GM15510 (cell line): ENCODE data around the gene TMEM260.

ENCODE experiments used
- POLR2A ChIP-seq: IDR thresholded peaks from 3 replicates; pipeline ENCODE4 v1.6.1; 2011; ENCODE audit warnings: borderline replicate concordance; ENCODE audit not compliant: insufficient read length; ENCODE audit errors: extremely low read depth

The TMEM260 gene

DNA sequence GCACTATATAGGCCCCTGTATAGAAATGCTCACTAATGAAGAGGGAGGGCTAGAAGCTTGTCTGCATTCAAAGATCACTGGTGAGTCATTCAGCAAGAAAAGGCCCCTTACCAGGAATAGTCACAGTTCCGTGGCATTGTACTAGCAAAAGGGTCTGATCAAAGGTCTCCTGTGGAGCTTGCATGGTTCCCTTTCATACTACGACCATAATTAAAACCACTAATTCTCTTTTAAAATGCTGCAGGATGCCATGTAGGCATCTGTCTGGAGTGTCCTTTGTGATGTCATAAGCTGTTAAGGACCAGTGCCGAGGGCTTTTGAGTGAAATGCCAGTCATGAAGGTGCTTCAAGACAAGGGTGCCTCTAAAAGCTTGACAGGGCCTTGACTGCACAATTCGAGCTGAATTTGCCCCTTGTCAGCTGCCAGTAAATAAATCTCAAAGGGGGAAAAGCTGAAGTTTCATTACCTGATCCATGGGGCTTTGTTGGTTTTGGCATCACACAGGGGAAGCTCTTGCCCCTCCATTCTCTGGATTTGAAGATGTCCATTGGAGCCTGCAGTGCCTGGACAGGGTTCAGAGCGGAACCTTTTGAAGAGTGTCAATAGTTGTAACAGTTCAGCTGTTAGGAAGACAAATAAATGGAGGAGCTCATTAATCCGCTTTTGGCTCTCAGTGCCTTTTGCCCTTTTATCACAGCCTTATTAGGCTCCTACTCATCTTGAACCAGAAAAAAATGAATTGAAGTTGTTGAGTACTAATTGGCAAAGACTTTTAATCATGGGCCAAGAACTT, 69.1 kb downstream of the TMEM260 start:
- no peak for TF ChIP-seq POLR2A

DNA sequence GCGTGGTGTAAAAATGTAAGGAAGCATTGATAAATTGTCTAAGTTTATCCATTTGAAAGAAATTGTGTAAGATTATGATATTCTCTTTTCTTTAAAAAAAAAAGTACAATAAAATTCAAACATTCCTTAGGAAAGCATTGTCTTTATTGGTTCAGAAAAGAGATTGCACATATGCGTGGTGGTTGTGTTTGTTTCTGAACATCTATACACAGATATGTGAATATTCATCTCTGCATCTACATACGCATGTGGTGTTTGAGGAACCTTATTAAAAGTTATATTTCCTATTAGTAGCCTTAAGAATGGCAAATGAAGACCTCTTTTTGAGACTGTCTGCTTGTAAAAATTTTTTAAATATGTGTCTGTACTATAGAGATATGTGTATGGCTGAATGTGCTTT, 69.8 kb downstream of the TMEM260 start:
- no peak for TF ChIP-seq POLR2A

DNA sequence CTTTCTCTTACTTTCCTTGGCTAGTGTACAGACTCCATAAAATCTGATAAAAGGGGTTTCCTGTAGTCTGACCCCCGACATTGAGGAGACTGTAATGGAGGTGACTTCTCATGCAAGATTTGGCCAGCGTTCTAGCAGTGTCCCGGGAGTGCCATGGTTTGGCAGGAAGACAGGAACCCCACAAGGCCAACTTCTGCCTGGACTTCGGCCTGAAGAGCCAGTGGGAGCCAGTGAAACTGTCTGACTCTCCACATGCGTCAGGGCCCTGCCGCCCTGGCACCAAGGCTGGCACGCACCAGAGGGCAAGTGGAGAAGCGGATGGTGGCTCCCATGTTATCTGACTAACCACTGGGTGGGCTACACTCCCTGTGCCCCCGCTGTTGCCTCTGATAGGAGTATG, 70.5 kb downstream of the TMEM260 start:
- no peak for TF ChIP-seq POLR2A

DNA sequence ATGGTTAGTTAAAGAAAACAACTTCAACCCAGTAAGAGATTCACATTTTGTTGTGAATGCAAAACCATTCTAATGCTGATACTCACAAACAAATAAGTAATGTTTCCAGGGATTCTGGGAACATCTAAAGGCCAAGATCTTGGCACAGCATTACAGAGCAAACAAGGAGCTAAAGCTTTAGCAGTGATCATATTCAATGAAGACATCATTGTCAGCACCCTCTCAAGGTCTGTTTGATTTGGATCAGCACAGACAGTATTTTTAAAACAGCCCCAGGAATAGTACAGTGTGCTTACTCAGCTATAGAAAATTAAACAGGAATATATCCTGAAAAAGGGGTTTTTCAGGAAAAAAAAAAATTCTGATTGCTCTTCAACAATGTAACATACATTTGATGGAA, 71.4 kb downstream of the TMEM260 start:
- TF ChIP-seq POLR2A, result no peak

DNA sequence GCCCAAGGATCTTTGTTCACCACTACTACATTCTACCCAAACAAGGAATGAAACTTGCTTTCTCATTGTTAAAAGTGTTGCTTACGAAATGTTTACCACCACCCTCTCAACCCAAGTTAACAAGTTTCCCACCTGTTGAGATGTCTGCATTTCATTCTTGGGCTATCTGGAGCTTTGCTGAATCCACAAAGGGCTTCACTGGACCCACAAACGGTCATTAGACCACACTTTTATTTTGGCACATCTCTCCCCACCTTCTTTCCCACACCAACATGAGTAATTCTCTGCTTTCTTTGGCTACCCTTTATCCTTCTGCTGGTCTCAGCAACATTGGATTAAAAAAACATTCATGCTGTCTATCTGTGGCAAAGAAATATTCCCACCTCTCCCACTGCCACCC, 78.0 kb downstream of the TMEM260 start:
- TF ChIP-seq POLR2A, result no peak

DNA sequence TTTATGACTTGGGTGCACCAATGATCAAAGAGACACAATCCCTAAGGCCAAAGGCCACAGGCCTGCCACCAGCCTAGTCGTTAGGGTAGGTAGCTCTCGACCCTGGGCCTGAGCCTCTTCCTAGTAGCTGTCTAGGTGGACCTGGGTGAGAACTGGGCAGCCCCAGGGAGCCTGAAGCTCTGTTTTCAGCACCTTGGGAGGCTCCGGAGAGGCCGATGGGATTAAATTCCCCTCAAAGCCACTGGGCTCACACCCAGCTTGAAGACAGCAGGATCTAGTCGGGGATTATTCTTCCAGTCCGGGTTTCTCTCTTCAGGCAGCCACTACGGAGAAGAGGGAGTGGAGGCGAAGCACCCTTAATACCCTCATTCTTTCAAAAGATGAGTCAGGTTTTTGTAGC, 79.8 kb downstream of the TMEM260 start:
- TF ChIP-seq POLR2A, result no peak

DNA sequence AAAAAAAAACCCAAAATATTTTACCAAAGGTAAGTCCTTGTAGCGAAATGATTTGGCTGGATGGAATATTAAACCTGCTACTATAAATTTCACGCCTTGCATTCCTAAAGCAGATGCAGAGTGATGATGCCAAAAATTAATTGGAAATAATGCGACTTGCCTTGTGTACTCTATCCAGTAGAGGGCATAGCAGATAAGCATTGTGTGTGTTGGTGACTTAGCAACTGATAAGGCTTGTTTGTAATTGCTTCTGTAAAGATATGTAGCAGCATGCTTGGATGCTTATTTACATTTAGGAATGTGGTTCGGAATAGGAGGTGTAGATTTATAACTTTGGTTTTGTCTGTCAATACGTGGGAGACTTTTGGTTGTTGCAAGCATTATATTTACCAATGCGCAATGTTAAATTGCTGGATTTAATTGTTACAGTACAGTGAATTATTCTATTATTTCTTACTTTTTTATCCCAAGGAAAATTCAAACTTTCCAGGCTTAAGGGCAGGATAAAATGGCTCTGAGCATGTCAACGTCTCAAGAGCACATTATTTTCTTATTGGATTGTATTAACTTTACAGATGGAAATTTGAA, 80.5 kb downstream of the TMEM260 start:
- TF ChIP-seq POLR2A, result no peak

DNA sequence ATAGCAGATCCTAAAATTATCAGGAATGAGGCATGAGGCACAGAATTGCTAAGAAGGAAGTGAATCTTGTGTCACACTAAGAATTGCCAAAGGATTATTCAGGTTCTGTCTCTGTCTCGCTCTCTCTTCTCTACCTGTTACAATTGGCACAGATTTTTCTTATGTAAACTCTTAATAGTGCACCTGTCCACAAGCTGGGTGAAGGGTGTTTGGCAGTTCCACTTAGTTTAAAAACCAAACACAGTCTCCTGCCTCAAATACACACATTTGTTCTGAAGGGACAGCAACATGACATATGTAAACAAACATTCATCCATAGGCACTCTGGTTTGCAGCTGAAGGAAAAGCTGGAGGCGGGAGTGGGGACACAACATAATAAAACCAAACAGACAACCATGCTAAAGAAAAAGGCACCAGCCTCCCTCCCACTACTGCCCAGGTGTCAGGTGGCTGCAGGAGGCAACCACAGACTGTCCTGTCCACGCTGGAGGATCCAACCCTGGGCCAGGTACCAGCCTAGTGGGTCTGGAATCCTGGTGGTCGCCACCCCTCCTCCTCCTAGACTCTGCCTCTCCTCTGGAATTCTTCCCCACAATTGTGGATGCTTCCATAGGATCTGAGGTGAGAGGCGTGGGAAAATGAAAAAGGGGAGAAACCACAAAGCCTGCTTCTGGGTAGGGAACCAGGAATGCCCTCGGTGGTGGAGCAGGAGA, 81.2 kb downstream of the TMEM260 start:
- no peak for TF ChIP-seq POLR2A

DNA sequence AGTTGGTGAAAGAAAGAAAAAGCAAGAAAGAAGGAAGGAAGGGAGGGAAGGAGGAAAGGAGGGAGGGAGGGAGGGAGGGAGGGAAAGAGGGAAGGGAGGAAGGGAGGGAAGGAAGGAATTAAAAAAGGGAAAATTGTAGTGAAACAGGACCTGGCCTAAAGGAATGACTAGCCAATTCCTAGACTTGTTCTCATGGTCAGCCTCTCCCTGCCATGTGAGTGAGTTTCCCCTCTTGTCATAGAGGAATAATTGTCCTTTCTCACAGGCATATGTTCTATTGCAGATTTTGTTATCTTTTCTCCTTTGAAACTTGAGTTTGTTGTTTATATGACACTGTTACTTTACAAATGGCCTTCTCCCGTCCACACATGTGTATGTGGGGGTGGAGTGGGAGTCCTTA, 81.9 kb downstream of the TMEM260 start:
- TF ChIP-seq POLR2A, result no peak

DNA sequence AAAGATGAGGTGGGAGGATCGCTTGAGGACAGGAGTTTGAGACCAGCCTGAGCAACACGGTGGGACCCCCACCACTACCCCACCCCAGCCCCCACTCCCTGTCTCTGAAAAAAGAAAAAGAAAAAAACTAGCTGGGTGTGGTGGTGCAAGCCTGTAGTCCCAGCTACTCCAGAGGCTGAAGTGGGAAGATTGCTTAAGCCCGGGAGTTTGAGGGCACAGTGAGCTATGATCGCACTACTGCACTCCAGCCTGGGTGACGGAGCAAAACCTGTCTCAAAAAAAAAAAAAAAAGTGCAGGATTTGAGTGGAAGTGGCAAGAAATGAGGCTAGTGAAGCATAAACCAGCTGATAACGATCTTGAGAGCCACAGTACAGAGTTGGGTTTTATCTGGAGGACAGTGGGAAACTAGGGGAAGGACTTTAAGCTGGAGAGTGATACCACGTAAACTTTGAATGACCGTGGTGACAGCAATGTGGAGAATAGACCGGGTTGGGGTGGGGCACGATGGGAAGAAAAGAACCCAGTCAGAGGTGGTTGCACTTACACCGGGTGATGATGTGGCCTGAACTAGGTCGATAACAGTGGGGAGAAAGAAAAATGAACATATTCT, 85.3 kb downstream of the TMEM260 start:
- TF ChIP-seq POLR2A, result no peak

DNA sequence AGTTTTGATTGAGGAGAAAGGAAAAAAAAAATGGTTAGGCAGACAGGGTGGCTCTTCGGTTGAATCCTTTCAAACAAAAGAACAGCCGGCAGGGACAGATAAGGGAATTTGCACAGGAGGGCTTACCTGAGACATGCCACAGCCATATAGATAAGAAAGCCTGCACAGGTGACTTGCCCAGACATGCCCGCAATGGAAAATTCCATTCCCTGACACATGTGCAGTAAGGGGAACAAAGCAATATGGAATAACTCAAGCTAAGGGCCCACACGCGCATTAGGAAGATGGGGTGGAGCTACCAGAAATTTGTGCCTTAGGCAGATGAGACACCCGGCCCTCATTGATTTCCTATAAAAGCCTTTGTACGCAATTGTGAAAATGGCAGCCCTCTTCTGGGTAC, 86.7 kb downstream of the TMEM260 start:
- no peak for TF ChIP-seq POLR2A

DNA sequence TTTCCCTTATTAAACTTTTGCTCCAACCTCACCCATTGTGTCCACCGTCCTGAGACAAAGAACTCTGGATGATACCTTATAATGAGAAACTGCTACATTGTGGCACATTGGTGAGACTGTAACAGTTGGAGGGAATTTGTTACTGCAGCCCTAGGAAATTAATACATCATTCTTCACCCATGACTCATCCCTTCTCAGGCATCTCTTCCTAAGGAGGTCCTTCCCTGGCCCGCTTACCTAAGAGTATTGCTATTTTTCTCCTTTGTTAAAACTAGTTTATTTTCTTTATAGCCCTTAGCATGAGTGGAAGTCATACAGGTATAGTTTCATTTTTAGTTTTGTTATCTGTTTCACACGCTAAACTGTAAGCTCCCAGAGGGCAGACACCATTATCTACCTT, 87.1 kb downstream of the TMEM260 start:
- no peak for TF ChIP-seq POLR2A

DNA sequence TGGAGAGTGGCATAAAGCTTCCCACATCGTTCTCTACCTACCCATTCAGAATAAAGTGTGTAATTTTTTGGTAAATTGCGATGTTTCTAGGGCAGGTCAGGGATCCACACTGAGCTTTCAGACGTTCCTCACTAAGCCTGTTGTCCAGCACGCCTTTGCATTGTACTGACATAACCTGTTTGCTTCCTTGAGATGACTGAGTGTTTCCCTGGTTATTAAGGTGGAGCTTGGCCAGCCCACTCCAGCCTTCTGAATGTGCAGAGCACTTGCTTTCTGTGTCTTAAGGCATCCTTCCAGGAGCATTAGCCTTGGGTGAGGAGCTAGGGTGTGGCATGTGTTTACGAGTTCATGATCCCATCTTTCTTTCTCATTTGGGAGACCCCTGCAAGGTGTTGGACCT, 96.4 kb downstream of the TMEM260 start:
- no peak for TF ChIP-seq POLR2A

DNA sequence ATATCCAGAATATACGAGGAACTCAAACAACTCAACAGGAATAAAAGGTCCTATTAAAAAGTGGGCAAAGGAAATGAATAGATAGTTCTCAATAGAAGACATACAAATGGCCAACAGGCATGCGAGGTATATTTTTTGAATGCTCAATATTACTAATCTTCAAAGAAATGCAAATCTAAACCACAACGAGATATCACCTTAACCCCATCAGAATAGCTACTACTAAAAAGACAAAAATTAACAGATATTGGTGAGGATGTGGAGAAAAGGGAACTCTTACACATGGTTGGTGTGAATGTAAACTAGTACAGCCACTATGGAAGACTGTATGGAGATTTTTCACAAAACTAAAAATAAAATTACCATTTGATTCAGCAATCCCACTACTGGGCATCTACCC, 99.2 kb downstream of the TMEM260 start:
- TF ChIP-seq POLR2A, result no peak

DNA sequence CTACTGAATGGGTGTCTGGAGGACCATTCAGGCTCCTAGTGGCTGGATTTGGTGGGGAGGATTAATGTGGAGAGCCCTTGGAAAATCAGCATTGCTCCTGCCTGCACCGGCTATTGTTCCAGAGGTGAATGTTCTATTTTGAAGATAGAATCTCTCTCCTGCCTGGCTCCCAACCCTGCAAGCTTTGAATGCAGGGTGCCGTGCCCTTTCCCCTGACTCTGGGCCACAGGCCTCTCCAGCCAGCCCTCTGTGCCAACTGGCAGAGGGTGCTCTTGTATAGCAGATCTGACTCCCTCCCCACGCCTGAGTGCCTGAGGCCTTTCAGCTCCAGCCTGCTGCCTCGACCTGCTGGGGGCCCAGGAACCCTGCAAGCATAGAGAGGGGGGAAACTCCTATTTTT, 106.8 kb downstream of the TMEM260 start:
- no peak for TF ChIP-seq POLR2A
